GM12878 (cell line): ENCODE measurements around the gene GABRP. TPM values are rescaled to one million over a fixed set of nuclear protein-coding genes. Genes with fewer than 3 reads are reported as not detected.

Experiments used
- ATAC-seq: fragments of 200-7000 bp; cut with Tn5 transposase; 3 replicates; pipeline ENCODE4 v1.9.1; 2020; ENCODE audit warnings: mild to moderate bottlenecking, moderate library complexity
- BruUV-seq: library from RNA; stranded (reverse); fragments of 400-500 nt; replicated peaks from 2 replicates; lab custom pipeline; 2021; lab: Mats Ljungman, UMichigan
- CTCF ChIA-PET: fragments of 300-600 bp; sonication (Branson Sonifier 250); formaldehyde crosslinking; extraction: SDS; loops from one replicate; lab custom pipeline; 2021; ENCODE audit warnings: inconsistent platforms; lab: Yijun Ruan, JAX
- POLR2A ChIA-PET: fragments of 350-600 bp; formaldehyde crosslinking; extraction: SDS; loops from one replicate; lab custom pipeline; 2021; ENCODE audit warnings: inconsistent platforms; lab: Charles Lee
- RAD21 ChIA-PET: fragments of 300-600 bp; sonication (Branson Sonifier 250); formaldehyde crosslinking; loops from one replicate; lab custom pipeline; 2023; ENCODE audit warnings: antibody characterized with exemption; ENCODE audit not compliant: unreplicated experiment; lab: Charles Lee
- SMC1A ChIA-PET: fragments of 300-600 bp; sonication (Branson Sonifier 250); formaldehyde crosslinking; loops from one replicate; lab custom pipeline; 2023; ENCODE audit not compliant: unreplicated experiment, uncharacterized antibody; lab: Charles Lee
- DNase-seq: peaks from one replicate; pipeline ENCODE4 v3.0.0-alpha.2; 2011; ENCODE audit warnings: low read depth, low spot score
- FAIRE-seq: peaks from 3 replicates; lab custom pipeline; 2011; peaks lifted over from hg19 to GRCh38; lab: Jason Lieb, UNC
- H2AFZ ChIP-seq: 2 replicates; pipeline ENCODE4 v1.6.0; 2011; ENCODE audit warnings: low read depth, low read length, control low read depth; ENCODE audit not compliant: control insufficient read depth
- H3K27ac ChIP-seq: 2 replicates; pipeline ENCODE4 v1.5.1; 2011; ENCODE audit warnings: control low read depth; ENCODE audit not compliant: control insufficient read depth, insufficient read depth
- H3K27me3 ChIP-seq, 2 experiments: replicated peaks in 1 of 2; 2 replicates each; pipeline versions ENCODE4 v1.6.0 to v1.6.1; 2011; ENCODE audit warnings: low read length in 1 of 2; ENCODE audit not compliant: control insufficient read depth in 2 of 2, insufficient read depth in 2 of 2
- H3K36me3 ChIP-seq, 2 experiments: 2 replicates each; pipeline ENCODE4 v1.5.1; 2011; ENCODE audit warnings: low read length in 1 of 2; ENCODE audit not compliant: control insufficient read depth in 2 of 2, insufficient read depth in 2 of 2
- H3K4me1 ChIP-seq: 2 replicates; pipeline ENCODE4 v1.6.1; 2011; ENCODE audit warnings: mild to moderate bottlenecking, low read length, moderate library complexity, mixed read lengths; ENCODE audit not compliant: control insufficient read depth, insufficient read depth
- H3K4me2 ChIP-seq: 2 replicates; pipeline ENCODE4 v1.6.0; 2011; ENCODE audit warnings: control low read depth; ENCODE audit not compliant: control insufficient read depth, insufficient read depth
- H3K4me3 ChIP-seq: fragments of 200-600 bp; sonication (generic); 2 replicates; pipeline ENCODE4 v1.5.1; 2016
- H3K79me2 ChIP-seq: 2 replicates; pipeline ENCODE4 v1.6.0; 2011; ENCODE audit warnings: low read length; ENCODE audit not compliant: control insufficient read depth, insufficient read depth
- H3K9ac ChIP-seq: 2 replicates; pipeline ENCODE4 v1.8.0; 2011; ENCODE audit warnings: low read length, control low read depth, mixed read lengths; ENCODE audit not compliant: control insufficient read depth, insufficient read depth
- H3K9me3 ChIP-seq: replicated peaks from 3 replicates; pipeline ENCODE4 v1.5.1; 2011; ENCODE audit warnings: mild to moderate bottlenecking, low read length; ENCODE audit not compliant: control insufficient read depth, insufficient read depth
- H4K20me1 ChIP-seq: 2 replicates; pipeline ENCODE4 v1.6.0; 2011; ENCODE audit not compliant: control insufficient read depth, insufficient read depth
- CHD1 ChIP-seq: IDR thresholded peaks from 2 replicates; pipeline ENCODE4 v1.6.1; 2012; ENCODE audit warnings: low read depth, low read length, improper control_type of control experiment
- CHD4 ChIP-seq: fragments of 200-600 bp; sonication (generic); IDR thresholded peaks from 2 replicates; pipeline ENCODE4 v1.6.1; 2016; ENCODE audit warnings: mild to moderate bottlenecking
- FOXK2 ChIP-seq: fragments of 450-650 bp; IDR thresholded peaks from 2 replicates; pipeline ENCODE4 v1.6.1; 2017; ENCODE audit warnings: mild to moderate bottlenecking, moderate library complexity
- HDAC2 ChIP-seq: fragments of 200-600 bp; sonication (generic); IDR thresholded peaks from 2 replicates; pipeline ENCODE4 v1.6.1; 2017
- HSF1 ChIP-seq: fragments of 150-350 bp; IDR thresholded peaks from 2 replicates; pipeline ENCODE4 v1.6.1; 2014; ENCODE audit warnings: mild to moderate bottlenecking, low read depth, low read length
- KAT2A ChIP-seq: conservative IDR thresholded peaks from 2 replicates; pipeline ENCODE4 v1.6.1; 2011; ENCODE audit warnings: low read depth, low read length; ENCODE audit not compliant: control insufficient read depth
- MLLT1 ChIP-seq: fragments of 450-650 bp; IDR thresholded peaks from 2 replicates; pipeline ENCODE4 v1.6.1; 2016; ENCODE audit warnings: mild to moderate bottlenecking
- MYC ChIP-seq: IDR thresholded peaks from 2 replicates; pipeline ENCODE4 v1.6.1; 2011; ENCODE audit warnings: mild to moderate bottlenecking, low read length, moderate library complexity, inconsistent platforms; ENCODE audit not compliant: insufficient read depth, insufficient replicate concordance, insufficient read length, severe bottlenecking
- NFXL1 ChIP-seq: fragments of 450-650 bp; IDR thresholded peaks from 2 replicates; pipeline ENCODE4 v1.6.1; 2017; ENCODE audit warnings: antibody characterized with exemption, mild to moderate bottlenecking, borderline replicate concordance
- NRF1 ChIP-seq: conservative IDR thresholded peaks from 2 replicates; pipeline ENCODE4 v1.6.1; 2011; ENCODE audit warnings: mild to moderate bottlenecking, low read depth, low read length, improper control_type of control experiment
- RFX5 ChIP-seq: IDR thresholded peaks from 2 replicates; pipeline ENCODE4 v1.6.1; 2011; ENCODE audit warnings: low read depth, low read length, improper control_type of control experiment
- ZNF274 ChIP-seq: IDR thresholded peaks from one replicate; pipeline ENCODE4 v1.8.0; 2011; ENCODE audit not compliant: insufficient read length, insufficient read depth
- in situ Hi-C: fragments of 300-500 bp; cut with MboI; formaldehyde crosslinking; loops from 9 replicates; pipeline ENCODE4 v1.14.3; 2018; ENCODE audit warnings: mixed read lengths
- intact Hi-C: fragments of 100-400 bp; cut with micrococcal nuclease; formaldehyde crosslinking; loops from one replicate; pipeline ENCODE4 v1.14.2; 2022; ENCODE audit not compliant: unreplicated experiment
- polyA plus RNA-seq, 11 experiments: library from polyadenylated mRNA; depleted of rRNA in 4 of 11; unstranded in 6 of 11; stranded (reverse) in 5 of 11; fragments of >200 nt; fragmentation: Nextera tagmentation in 4 of 11; fragmentation: Illumina TruSeq in 1 of 11; extraction: Ambion mirVana in 4 of 11; extraction: Trizol in 1 of 11; gene quantifications; 1 replicate in 1 of 11; 2 replicates in 10 of 11; pipeline versions ENCODE4 v1.2.1 to v1.2.3, GENCODE V29; 2011 to 2016; ENCODE audit warnings: inconsistent platforms in 2 of 11, missing spikeins in 2 of 11, low read depth in 1 of 11
- total RNA-seq, 4 experiments: library from RNA; depleted of rRNA in 3 of 4; stranded (reverse); fragments of >200 nt in 3 of 4; fragmentation: Illumina TruSeq in 1 of 4; extraction: Trizol in 1 of 4; gene quantifications; 2 replicates each; pipeline versions ENCODE4 v1.2.1 to v1.2.3, GENCODE V29; 2013 to 2021

Gene GABRP
- total and polyA plus RNA-seq, 10 of the 15 experiments (the other 5 are each of a cell fraction or from before 2014, with no cell fraction given), result 0.04 TPM; not detected in 9

GRCh38 chr5:170846416-170846815, 62.9 kb downstream of the GABRP start (continued):
- TF ChIP-seq HSF1, result no peak

GRCh38 chr5:170846846-170847245, 63.3 kb downstream of the GABRP start:
- H3K36me3 ChIP-seq, result no peaks in the 10 kb centered on the region
- ChIA-PET CTCF (no interaction called here), POLR2A (no interaction called here), RAD21 (no interaction called here), SMC1A (no interaction called here)
- in situ Hi-C loops, result no loop called here
- BruUV-seq, result no TSS peak
- H3K4me3 ChIP-seq, result no peak overlapping the region
- H4K20me1 ChIP-seq, result no peaks in the 10 kb centered on the region
- no peaks in the 10 kb centered on the region for H3K27me3 ChIP-seq
- DNase-seq (no peak), ATAC-seq (no peak), FAIRE-seq (no peak)
- no peaks in the 10 kb centered on the region for H3K4me1 ChIP-seq
- no peak overlapping the region for H3K4me2 ChIP-seq
- no peak for TF ChIP-seq HDAC2
- TF ChIP-seq CHD1, result no peak
- TF ChIP-seq MYC, result no peak
- TF ChIP-seq NRF1, result no peak
- TF ChIP-seq FOXK2, result no peak
- TF ChIP-seq KAT2A, result no peak
- TF ChIP-seq RFX5, result no peak
- no peak for TF ChIP-seq CHD4
- TF ChIP-seq ZNF274, result no peak
- no peak for TF ChIP-seq MLLT1
- TF ChIP-seq NFXL1, result no peak
- H3K79me2 ChIP-seq, result no peaks in the 10 kb centered on the region
- no peak overlapping the region for H2AFZ ChIP-seq
- H3K9me3 ChIP-seq, result no peaks in the 10 kb centered on the region
- intact Hi-C loops, result no loop called here
- H3K27ac ChIP-seq, result no peak overlapping the region
- no peak overlapping the region for H3K9ac ChIP-seq
